NCI-H1105 treated with DMSO at 0.1 percent for 48 hours (cell line): ENCODE measurements around the gene CD36.

Experiments
- DNase-seq: peaks from one replicate; lab custom pipeline; 2025; lab: John Stamatoyannopoulos, UW

CD36 gene

DNA sequence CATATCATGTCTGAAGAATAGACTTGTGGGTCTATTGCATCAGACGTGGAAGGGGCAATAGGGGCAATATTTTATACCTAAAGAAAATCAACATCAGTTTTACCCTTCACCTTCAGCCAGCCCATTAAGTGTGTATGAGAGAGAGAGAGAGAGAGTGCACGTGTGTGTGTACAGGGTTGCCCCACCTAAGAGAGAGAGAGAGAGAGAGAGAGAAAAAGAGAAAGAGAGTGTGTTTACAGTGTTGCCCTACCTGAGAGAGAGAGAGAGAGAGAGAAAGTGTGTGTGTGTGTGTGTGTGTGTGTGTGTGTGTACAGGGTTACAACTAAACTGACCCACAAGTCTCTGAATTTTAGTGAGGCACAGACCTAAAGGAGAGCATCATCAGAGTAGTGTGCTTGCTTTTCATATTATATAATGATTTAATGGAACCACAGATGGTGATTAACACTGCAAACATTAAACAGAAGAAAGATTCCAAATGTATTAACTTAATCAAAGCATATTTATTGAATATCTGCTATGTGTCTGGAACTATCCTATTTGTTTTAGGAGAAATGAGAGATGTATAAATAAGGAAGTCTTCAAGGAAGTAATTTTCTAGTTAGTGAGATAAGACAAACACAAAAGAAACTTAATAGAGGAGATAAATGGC, 66.8 kb downstream of the CD36 start:
- no peak for DNase-seq

DNA sequence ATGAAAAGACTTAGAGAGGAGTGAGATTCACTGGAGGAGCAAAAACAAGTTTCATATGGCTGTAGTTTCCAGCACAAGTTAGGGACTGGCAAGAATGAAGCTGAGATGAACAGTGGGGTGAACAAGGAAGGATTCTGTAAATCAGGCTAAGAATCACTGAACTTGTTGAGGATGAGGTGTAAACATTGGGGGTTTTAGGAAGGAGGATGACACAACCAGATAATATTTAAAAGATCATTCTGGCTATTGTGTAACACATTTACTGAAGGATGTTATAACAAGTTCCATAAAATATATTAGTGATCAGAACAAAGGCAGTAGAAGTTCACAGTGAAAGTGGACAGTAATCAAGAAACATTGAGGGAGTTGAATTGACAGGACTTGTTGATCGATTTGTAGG, 68.9 kb downstream of the CD36 start:
- DNase-seq = no peak

DNA sequence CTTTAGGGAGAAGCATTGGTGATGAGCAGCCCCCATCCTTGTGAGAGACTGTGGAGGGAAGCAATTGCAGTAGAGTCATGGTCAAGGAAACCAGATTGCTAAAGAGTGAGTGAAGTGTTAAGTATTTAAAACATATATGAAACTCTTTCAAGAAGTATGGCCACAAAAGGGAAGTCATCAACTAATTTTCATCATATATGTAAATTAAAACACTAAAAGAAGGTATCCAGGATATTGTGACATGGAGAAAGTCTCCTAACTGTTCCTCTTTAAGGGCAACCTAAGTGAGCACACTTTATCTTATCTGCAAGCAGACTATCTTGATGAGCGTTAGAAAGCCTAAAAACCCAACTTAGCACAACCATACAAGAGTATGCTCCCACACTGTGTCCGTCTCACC, 69.7 kb downstream of the CD36 start:
- DNase-seq = no peak

DNA sequence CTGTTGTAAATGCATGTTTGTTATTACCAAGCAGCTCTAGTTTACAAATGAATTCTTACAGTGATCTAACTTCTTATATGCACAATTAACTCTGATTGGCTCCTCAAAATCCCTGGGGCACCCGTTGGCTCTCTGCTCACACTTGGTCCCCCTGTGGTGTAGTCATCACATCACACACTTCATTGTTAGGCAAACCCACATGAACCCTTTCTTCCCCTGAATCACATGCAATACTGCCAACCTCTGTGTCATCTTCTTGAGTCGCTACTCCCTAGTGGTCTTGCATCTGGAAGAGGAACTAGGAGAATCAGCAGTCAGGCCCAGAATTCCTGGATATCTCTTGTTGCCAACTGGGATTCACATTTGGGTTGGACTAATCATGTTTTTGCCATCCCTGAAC, 73.1 kb downstream of the CD36 start:
- no peak for DNase-seq

DNA sequence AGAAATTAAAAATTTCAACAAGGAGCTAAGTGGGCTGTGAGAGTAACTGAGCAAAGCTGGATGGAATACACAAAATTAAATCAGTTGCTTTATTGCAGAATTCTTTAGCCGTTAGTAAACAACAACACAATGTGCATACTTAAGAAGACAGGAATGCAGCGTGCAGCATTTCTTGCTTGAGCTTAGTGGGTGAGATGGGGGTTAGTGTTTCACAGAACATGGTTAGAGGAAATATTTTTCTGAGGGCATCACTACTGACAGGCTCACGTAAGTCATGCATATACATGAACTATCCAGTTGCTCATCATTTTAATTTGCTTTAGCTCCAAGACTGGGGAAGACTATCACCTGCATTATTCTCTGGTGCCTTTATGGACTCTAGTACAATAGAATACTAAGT, 80.8 kb downstream of the CD36 start:
- DNase-seq = no peak

DNA sequence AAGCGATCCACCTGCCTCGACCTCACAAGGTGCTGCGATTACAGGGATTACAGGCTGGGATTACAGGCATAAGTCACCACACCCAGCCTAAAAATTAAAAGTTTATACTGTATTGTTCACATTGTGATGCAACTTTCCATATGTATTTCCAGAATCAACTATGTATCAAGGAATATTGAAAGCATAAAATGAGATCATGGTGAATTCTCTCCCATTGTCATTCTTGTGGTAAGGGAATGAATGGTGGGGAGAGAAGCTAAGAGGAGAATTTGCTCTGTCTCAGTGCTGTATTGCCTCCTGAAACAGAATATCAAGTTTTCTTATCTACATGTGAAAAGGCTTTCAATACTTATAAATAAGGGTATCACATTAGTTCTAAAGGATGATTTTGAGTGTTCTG, 81.7 kb downstream of the CD36 start:
- no peak for DNase-seq

DNA sequence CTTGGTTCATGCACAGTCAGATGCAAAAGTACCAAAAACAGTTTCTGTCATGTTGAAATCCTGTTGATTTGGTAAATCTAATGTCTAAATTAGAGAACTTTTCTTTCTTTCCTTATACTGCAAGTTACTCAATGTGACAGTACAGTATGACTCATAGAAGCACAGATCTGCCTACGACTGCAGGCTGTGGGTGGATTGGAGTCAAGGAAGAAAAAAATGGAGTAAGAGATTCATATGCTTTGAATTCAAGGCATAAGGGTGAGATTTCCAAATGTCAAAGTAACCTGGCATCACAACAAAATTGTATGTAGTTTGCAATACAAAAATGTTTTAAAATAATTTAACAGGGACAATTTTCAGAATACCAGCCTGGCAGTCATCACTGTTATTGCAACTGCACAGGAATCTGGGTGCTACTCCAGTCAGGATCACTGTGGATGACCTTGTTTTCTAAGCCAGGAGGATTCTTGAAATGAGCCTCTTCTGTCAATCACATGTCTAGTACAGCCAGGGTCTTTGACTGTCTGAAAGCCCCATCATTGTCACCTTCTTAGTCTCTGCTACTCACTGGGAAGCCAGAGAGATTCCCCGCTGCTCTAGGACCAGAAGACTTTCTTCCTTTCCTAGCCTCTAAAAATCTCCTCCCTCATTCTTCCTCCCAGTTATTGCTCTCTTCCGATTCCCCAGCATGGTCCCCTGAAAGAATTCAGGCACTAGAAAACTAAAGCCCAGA, 83.6 kb downstream of the CD36 start:
- no peak for DNase-seq

DNA sequence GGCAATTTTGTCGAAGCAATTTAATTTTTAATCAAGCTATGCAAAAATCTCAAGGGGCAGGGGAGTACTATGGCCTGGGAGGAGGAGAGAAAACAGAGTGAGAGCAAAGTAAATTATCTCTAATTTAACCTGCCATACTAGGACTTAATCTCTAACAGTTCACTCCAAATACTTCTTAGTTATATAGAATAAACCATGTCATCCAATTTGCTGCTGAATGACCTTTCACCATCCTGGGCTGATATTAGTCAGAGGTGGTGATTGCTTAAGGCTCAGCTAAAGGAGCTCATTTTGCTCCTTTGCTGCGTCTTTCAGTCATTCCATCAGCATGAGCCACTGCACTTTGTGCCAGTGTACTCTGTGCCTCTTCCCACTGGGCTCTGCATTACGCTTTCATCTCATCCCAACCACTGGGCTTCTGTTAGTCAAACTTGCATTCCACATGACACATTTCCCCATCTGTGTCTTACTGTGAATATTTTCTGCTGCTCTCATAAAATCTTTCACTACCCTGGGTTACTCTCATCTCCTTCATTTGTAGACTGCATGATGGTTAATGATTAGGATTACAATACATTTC, 84.3 kb downstream of the CD36 start:
- DNase-seq = no peak

DNA sequence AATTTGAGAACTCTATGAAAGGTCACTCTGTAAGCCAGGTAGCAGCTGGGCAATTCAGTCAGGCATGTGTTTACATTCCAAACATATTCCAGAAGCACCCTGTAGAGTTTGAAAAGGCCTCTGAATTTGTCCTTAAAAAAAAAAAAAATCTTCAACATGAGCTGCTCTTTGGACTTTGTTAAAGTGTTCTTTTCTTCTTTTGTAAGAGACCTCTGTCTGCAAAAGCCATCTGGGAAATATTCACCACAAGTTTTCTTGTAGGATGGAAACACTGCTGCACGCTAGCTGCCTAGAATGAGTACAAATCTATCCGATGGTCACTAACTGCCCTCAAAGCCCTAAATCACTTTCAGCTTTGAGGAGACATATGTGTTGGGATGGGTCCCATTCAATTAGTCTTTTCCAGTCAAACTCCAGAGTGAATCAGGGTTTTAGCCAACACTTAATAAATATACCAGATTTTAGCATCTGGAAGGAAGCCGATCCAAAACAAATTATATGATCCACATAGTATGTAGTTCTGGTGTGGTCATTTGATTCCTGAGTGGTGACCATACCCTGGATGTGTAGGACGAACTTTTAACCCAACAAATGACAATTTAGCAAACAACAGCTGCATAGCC, 85.9 kb downstream of the CD36 start:
- DNase-seq = no peak

DNA sequence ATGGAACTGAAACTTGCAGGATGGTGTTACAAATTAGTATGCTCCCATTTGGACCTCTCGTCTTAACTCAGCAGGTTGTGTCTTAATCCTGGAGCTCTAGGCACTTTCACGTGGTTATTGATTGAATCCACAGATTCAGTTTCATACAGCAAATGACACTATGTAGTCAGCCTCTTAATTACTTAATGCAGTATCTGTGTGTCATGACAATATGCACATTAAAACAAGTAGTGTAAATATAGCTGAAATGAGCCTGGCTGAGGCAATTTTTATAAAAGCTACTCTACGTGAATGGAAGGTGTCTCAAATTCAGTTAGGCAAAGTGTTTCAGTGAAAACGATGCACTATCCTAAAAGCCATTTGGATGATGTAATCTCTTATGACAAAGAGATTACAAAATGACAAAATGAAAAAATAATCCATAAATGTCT, 86.8 kb downstream of the CD36 start:
- no peak for DNase-seq
